Activated CD4-positive, CD25-positive, alpha-beta regulatory T cell treated with anti-CD3 and anti-CD28 coated beads, Interleukin-2, amount 50 U/mL, for 16 hours (primary cell): ENCODE results near the gene C8G.

ENCODE experiments used
- DNase-seq: peaks from one replicate; pipeline ENCODE4 v3.0.0-alpha.2; 2020; ENCODE audit warnings: low read depth, low spot score

Gene C8G

DNA sequence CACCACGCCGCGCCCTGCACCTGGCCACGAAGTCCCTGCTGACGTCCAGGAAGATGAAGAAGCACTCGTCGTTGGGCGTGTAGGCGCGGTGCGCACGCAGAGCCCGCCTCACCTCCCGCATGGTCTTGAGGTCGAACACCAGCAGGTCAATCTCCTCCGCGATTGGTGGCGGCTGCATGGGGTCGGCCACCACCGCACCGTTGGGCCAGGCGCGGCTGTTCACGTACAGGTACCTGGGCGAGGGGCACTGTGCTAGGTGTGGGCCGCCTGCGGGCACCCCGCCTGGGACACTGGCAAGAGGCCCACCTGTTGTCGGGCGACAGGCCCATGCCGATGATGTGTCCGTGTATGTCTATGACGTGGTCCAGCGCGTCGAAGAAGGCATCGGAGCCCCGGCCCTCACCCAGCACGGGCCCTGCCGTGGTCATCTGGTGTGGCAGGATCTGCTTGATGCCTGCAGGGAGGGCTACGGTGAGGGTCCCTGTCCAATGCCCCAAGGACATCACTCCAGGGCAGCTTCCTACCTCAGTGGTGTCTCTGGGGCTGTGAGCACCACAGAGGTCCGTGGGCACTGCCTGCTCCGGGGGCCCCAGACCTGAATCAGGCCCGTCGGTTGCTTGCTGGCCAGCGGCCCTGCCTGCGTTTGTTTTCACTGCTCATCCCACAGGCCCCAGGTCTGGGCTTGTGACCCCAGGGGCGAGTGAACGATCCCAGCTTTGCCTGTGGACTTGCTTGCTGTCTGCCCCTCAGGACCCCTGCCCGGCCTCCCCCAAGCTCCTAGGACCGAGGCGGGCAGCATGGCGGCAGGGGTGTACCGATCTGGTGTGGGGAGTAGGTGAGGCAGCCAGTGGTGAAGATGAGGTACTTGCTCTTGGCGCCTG is 3.6 kb upstream of the C8G start:
- DNase-seq: no peak

DNA sequence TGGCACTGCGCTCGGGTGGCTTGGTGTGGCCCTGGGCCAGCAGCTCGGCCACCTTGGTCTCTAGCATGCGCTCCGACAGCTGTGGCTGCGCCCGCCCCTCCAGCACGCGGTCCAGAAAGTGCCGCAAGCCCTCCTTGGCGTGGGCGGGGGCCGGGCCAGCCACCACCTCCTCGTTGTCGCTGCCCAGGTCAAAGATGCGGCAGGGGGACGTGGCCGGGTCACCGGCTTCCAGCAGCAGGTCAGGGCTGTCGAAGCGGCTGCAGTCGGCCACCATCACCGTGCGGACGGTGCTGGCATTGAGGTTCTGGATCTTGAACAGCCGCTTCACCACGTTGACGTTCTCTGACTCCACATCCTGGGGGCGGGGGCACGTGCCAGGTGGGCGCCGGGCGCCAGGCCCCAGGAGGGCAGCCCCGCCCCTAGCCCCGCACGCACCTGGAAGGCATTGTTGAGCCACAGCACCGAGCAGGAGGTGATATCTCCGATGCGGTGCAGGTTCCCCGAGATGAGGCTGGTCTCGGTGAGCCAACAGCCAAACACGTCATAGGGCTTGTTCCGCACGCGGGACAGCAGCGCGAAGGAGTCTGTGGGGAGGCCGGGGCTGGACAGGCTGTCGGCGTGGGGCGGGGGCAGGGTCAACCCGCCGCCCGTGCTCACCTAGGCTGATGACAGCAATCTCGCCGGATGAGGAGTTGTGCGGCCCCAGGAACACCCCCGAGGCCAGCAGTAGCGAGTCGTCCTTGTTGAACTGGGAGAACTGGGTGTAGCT is 2.7 kb upstream of the C8G start:
- DNase-seq: no peak

DNA sequence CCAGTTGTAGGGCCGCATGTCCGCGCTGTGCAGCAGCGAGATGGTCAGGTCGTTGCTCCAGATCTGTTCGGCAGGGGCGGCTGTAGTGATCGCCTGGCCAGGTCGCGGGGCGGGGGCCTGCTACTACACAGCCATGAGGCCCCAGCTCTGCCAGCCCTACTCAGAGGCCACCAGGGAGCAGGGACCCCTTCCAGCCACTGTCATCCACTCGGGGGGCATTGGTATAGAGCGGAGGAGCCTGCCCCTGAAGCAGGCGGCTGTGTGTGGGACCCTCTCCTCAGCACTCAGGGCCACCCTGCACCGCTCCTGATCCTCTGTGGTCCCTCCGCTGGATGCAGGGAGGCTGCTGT is 2.2 kb upstream of the C8G start:
- DNase-seq: no peak

DNA sequence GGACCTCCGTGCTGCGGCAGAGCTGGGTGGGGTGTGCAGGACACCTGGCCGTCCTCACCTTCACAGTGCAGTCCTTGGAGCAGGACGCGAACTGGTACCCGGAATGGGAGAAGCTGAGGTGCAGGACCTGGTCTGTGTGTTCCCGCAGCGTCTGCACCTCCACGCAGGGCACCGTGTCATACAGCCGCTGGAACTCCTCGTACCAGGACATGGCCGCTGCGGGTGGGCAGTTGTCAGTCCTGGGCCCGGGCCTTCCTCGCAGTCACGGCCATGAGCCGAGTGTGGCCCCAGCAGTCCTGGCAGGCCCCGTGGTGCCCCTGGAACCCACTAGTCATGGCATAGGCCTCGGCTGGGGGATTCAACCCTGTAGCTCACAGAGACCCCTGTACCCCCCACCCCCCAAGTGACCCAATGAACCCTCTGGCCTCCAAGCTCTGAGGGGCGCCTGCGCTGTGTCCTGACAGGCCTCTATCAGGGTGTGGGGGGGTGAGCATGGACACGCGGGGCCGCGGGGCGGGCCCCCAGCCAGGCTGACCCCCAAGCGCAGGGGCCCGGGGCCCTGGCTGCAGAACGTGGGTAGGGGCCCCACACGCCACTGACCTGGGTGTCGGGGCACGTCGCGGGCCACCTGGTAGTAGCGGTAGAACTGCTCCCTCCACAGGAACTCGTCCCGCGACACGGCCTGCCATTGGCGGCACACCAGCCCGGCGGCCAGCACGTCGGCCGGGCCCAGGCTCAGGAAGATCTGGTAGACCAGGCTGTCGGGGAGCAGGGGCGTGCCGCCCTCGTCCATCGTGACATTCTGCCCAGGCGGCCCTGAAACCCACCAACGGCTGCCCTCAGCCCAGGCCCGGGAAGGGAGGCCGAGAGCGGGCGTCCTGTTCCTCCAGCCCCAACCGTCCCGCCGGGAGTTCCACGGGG is 1.5 kb upstream of the C8G start:
- no peak for DNase-seq

GRCh38 chr9:136944212-136944518 is 878 bp upstream of the C8G start:
- no peak for DNase-seq

DNA sequence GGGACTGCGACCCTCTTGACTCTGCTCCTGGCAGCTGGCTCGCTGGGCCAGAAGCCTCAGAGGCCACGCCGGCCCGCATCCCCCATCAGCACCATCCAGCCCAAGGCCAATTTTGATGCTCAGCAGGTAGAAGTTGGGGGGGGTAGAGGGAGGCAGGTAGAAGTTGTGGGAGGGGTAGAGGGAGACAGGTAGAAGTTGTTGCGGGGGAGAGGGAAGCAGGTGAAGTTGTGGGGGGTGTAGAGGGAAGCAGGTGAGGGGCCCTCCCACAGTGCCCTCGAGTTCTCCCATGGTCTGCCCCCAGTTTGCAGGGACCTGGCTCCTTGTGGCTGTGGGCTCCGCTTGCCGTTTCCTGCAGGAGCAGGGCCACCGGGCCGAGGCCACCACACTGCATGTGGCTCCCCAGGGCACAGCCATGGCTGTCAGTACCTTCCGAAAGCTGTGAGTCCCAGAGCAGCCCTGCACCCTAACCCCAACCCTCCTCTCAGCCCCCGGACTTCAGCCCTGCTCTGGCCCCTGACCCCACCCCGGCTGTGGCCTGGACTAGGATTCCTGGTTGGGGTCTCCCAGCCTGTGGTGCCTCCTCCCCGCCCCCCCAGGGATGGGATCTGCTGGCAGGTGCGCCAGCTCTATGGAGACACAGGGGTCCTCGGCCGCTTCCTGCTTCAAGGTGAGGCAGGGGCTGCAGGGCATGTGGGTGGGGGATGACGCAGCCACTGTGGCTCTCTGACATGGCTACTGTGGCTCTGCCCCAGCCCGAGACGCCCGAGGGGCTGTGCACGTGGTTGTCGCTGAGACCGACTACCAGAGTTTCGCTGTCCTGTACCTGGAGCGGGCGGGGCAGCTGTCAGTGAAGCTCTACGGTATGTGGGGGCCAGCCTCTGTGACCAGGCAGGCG is 537 bp downstream of the C8G start:
- no peak for DNase-seq

- DNase-seq: no peak
Observed at GRCh38 chr9:136946228-136947027, 1.4 kb downstream of the C8G start.

- DNase-seq: no peak
Observed at GRCh38 chr9:136947028-136947891, 2.2 kb downstream of the C8G start.

- no peak for DNase-seq
Observed at GRCh38 chr9:136947955-136948510, 3.0 kb downstream of the C8G start.

GRCh38 chr9:136949239-136949816 is 4.3 kb downstream of the C8G start:
- DNase-seq: no peak

- DNase-seq: peak; percentile 90
Observed at GRCh38 chr9:136949817-136950655, 5.0 kb downstream of the C8G start.

GRCh38 chr9:136950656-136951276 is 5.7 kb downstream of the C8G start:
- no peak for DNase-seq

- no peak for DNase-seq
Observed at GRCh38 chr9:136951541-136952320, 6.7 kb downstream of the C8G start, which contains the start of gene LCN12. Gene LCN12 (plus strand): TSS chr9:136952273. CDS start chr9:136952328, 55 bp downstream.

DNA sequence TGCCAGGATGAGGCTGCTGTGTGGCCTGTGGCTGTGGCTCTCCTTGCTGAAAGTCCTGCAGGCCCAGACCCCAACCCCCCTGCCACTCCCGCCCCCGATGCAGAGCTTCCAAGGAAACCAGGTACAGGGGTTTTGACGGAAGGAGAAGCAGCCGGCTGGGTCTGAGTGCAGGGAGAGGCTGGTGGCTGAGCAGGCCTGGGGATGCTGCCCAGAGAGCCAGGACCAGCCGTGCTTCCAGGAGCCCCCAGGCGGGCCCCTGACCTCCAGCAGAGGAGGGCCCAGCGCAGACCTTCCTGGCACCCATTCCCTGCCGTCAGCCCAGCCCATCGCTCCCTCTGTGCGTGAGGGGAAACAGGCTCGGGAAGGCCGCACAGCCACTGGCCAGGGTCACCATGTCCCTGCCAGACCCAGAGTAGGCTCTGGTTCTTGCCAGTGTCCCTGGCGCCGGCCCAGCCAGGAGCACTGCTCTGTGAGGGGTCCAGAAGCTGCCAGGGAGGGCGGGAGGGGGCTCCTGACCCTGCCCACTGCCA is 7.3 kb downstream of the C8G start:
- DNase-seq: no peak

GRCh38 chr9:136952876-136953770 is 8.1 kb downstream of the C8G start:
- no peak for DNase-seq
